T1000 (cell line): ENCODE results near the gene NIPAL3.
"Not testable (repeated sequence)": the region's sequence is repeated elsewhere in the genome, so short reads cannot be mapped to it uniquely, and the experiment has no call there.

ENCODE experiments used
- DNase-seq: peaks from one replicate; lab custom pipeline; 2025; ENCODE audit warnings: mixed read lengths; lab: John Stamatoyannopoulos, UW

NIPAL3 gene

DNA sequence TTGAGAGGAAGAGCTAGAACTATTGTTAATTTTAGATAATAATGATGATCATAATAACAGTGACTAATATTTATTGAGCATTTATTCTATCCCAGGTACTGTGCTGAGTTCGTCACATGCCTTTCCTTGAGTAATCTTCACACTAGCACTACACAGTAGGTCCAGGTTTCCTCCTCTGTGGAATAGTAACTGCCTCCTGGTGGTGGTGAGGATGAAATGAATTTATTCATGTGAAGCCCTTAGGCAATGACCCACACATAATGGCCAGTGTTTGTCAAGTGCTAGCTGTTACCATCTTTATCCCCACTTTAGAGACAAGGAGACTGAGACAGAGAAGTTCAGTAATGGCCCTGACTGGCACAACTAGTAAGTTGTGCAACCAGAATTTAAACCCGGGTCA, 5.9 kb downstream of the NIPAL3 start:
- DNase-seq = no peak

DNA sequence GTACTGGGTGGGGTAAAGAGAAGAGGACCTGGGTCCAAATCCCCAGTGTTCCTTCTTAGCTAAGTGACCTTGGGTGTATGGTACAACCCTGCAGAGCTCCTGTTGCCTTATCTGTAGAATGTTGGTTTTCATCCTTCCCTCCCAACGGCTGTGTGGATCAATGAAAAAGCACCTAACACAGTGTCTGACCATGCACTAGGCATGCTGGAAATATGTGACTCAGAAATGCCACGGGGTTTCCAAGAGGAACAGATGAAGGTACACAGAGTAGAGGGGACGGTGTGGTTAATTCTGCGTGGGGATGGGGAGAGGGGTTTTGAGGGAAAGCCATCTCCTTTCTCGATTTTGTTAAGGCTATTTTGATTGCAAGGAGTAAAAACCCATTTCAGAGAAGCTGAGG, 8.6 kb downstream of the NIPAL3 start:
- DNase-seq = no peak

DNA sequence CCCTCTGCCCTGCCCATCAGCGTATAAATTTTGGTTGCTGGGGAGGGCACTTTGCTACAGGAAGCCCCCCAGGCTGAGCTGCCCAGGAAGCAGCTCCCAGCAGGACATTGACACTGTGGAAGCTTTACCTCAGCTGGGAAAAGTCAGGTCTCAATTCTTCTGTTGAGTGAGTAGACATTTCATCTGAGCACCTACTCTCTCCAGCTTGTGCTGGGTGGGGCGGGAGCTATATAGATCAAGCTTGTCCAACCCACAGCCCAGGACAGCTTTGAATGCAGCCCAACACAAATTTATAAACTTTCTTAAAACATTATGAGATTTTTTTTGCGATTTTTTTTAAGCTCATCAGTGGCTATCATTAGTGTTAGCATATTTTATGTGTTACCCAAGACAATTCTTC, 9.4 kb downstream of the NIPAL3 start:
- DNase-seq = no peak

DNA sequence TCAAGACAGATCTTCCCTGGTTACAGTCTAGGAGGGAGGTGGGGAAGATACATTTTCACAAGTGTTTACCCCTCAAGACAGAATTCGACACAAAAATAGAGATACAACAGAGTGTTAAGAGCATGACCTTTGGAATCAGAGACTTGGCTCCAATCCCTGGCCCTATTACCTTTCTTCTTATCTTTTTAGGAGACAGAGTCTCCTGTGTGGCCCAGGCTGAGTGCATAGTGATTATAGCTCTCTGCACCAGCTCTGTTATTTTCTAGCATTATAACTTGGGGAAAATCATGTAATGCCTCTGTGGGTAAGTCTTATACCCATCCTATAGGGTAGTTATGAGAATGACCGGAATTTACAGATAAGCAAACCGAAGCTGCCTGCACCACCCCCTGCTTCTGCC, 9.8 kb downstream of the NIPAL3 start:
- DNase-seq = no peak

DNA sequence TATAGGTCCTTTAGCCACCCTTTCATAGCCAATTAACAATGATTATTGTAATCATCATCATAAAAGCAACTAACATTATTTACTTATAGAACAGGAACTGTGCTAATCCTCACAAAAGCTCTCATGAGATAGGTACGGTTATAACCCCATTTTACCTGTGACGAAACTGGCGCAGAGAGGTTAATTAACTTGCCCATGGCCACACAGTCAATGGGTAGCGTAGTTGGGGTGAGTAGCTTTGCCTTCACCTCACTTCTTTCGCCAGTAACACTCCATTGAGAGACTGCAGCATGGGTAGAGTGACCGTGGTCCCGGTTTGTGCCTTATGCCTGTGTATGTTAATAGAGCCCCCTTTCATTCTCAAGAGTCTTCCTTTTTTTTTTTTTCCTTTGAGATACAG, 10.3 kb downstream of the NIPAL3 start:
- no peak for DNase-seq

DNA sequence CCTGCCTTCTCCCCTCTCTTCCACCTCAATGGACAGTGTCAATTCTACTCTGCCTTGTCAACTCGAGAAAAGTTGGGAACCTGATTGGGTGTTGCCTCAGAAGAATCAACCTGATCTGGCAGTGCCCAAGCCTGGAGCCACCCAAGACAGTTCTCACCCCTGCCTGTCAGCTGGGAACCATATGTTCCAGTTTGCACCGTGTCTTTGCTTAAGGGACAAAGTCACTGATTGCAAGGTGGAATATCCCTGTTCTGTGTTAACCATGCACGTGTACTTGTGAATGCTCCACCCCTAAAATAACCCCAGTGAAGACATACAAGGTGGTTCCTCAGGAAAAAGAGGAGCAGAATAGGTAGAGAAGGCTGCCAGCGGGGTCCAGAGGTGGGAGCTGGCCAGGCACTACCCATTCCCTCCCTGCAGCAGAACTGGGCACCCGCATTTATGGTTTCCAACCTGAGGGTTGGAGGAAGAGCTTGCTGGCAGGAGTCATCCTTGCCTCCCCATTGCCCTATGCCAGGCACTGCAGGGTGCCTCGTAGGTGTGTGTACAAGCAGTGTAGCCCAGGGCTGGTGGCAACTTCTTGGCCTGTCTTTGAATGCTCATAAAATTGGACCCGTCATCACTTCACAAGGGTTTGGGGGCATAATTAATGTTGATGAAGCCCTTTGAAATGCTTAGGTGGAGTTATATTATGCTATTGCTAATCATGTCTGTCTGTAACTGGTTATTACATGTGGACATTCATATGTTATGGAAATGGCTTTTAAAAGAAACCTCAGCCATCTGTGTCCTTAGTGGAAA, 11.3 kb downstream of the NIPAL3 start:
- no peak for DNase-seq

DNA sequence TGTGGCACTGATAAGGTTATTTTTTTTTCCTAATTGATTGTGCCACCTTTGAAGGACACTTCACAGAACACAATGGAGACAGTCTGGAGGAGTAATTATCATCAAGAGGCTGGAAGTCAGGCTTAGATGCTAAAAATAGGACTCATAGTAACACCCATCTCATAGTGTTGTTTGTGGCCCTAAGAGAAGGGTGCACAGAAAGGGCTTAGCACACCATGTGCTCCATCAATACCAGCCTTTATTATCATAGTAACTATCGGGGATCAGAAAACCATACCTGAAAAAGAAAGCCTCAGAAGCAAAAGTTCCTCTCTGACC, 11.9 kb downstream of the NIPAL3 start:
- DNase-seq = no peak

DNA sequence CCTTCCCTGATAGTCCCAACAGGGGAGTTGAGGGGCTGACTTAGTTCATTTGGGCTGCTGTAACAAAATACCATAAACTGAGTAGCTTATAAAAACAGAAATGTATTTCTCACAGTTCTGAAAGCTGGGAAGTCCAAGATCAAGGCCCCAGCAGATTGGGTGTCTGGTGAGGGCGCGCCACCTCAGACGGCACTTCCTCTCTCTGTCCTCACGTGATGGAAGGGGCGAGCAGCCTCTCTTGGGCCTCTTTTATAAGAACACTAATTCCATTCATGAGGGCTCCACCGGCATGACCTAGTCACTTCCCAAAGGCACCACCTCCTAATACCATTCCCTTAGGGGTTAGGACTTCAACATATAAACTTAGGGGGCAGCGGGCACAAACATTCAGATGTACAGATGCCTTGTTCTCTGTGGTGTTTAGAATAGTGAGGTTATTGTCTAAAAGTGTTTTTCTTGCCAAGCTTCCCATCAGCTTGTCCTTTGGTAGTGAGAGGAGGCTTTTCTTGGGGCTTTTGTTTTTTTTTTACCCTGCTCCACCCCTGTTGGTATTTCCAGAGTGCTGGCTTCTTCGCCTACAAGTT, 20.3 kb downstream of the NIPAL3 start:
- no peak for DNase-seq

DNA sequence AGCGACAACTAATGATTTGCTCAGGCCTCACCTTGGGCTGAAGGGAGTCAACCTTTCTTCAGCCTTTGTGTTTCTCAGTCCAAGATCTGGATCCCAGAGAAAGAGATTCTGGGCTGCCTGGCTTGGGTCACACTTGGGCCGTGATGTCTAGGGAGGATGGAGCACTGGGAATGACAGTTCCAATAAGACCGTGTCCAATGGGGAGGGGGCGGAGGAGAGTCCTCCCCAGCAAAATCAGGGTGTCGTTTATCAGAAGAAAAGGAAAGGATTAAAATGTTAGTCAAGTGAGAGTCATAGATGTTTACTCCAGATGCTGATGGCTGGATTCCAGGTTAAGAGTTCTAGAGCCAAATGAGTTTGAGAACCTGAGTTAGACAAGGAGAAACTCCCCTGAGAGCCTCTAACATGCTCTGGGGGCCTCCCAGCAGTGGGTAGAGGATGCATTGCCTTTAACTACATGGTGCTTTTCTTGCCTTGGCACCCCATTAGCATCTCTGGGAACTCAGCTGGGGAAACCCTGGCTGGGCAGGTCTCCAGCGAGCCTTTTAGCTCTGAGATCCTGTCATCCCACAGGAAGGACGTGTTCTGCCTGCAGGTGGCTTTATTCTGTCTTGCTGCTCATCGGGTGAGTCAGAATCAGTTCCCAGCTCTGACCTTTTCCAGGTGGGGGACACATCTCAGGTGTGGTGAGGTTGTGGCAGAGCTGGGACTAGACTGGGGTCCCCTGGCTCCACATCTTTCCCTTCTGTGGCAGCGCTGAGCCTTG, 22.2 kb downstream of the NIPAL3 start:
- no peak for DNase-seq

DNA sequence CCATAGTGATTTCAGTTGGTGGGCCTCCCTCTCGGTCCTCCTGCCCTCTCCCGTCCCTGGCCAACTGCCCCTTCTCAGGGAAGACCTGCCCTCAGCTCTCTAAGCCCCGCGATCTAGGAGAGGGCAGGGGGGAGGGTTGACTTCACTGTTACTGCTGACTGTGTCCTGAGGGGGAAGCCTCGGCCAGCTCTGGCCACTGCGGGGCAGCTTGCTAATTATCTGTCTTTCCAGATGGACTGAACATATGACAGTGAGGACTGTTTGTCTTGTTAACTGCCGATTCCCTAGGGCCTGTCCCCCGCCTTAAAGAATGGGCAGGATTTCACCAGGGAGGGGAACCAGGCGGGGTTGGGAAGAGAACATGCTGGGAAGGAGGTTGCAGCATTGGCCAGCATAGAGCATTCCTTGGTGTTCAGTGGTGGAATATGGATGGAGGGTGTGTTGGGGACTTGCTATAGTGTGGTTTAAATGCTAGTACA, 22.9 kb downstream of the NIPAL3 start:
- no peak for DNase-seq

DNA sequence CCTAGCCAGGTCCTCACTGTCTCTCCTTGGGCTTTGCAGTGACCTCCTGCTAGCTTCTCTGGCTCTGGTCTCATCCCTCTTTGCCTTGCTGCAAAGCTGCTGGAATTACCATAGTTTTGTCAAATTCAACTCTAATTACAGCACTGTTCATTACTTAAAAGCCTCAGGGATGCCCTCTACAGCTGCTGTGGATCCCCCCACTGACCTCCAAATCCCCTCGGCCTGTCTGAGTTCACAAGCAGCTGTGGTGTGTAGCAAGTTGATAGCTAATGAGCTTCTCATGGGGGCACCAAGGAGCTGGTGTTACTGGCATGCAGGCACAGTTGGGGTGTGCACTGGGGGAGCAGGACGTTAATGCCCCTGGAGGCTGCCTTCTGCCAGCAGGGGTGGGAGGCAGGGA, 24.8 kb downstream of the NIPAL3 start:
- DNase-seq = no peak

DNA sequence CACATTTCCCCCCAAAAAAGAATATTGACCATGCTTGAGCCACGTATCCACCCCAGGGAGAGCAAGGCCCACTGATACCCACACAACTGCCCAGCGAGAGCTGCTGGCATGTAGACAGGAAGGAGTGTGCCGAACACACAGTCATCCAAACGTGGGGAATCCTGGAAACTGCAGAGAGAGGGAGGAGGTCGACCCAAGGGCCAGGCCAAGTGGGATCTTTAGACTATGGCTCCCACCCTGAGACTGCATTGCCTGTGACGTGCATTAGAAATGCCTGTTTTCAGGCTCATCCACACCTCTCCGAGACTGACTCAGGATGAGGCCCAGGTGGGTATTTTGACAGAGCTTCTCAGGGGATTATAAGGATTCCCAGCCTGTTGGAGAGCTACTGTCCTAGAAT, 25.9 kb downstream of the NIPAL3 start:
- no peak for DNase-seq

DNA sequence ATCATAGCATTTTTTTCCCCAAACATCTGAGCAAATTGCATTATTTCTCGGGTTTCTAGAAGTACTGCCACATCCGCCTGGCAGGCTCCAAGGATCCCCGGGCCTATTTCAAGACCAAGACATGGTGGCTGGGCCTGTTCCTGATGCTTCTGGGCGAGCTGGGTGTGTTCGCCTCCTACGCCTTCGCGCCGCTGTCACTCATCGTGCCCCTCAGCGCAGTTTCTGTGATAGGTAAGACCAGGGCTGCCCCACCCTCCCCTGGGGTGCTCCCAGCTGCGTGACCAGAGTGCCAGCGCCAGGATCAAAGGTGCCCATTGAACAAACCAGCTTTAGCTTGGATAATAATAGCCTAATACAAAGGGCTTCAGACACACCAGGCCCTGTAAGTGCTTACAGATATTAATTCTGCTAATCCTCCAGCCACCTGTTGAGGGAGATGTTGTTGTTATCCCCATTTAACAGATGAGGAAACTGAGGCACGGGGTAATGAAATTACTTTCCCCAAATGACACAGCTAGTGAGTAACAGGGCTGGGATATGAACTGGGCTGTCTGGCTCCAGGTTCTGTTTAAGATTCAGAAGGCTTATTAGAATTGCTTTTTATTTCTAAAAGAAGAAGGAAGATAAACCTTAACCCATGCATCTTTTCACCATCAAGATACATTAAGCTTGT, 26.5 kb downstream of the NIPAL3 start:
- no peak for DNase-seq

DNA sequence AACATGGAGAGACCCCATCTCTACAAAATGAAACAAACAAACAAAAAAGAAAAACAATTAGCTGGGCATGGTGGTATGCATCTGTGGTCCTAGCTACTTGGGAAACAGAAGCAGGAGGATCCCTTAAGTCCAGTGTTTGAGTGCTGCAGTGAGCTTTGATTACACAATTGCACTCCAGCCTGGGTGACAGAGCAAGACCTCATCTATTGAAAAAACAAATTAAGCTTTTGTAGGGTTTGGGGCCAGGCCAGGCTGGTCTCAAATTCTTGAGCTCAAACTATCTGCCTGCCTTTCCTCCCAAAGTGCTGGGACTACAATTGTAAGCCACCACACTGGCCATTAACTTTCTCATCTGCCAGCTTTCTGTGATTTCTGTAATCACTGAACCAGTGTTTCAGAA, 27.2 kb downstream of the NIPAL3 start:
- DNase-seq = no peak

DNA sequence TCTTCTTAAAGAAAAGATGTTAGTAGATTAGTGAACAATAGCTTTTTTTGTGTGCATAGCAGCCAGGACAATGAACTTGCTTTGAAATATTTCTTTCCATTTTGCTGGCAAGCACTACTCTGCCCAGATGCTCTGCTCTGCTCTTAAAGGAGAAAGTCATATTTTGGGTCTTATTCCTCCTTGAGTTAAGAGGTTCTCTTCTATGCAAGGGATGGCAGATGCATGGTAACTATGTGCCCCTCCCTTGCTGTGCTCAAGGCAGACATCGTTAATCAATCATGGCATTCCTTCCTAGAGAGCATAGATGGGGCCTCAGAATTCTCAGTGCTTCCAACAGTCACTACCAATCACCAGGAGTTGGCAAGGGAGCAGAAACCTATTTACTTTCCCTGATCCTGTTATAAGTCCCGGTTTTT, 27.6 kb downstream of the NIPAL3 start:
- no peak for DNase-seq

DNA sequence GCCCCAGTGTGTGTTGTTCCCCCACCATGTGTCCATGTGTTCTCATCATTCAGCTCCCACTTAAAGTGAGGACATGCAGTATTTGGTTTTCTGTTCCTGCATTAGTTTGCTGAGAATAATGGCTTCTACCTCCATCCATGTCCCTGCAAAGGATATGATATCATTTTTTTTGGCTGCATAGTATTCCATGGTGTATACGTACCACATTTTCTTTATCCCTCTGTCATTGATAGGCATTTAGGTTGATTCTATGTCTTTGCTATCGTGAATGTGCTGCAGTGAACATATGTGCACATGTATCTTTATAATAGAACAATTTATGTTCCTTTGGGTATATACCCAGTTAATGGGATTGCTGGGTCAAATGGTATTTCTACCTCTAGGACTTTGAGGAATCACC, 30.8 kb downstream of the NIPAL3 start:
- not testable (repeated sequence) for DNase-seq

DNA sequence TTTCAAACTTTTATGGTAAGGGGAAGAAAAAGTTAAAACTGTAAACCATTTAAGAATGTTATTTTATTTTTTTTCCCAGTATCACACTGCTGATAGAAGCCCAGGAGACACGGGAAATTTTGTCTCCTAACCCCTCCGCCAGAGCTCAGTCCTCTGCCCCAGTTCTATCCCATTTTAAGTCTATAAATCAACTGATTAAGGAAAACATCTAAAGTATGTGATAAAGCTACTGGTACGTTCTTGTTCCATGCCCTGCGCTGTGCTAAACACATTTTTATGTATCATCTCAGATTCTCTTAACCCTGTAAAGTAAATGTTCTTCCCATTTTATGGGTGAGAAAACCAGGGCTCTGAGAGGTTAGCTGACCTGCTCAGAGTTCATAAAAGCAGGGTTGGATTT, 34.7 kb downstream of the NIPAL3 start:
- no peak for DNase-seq

DNA sequence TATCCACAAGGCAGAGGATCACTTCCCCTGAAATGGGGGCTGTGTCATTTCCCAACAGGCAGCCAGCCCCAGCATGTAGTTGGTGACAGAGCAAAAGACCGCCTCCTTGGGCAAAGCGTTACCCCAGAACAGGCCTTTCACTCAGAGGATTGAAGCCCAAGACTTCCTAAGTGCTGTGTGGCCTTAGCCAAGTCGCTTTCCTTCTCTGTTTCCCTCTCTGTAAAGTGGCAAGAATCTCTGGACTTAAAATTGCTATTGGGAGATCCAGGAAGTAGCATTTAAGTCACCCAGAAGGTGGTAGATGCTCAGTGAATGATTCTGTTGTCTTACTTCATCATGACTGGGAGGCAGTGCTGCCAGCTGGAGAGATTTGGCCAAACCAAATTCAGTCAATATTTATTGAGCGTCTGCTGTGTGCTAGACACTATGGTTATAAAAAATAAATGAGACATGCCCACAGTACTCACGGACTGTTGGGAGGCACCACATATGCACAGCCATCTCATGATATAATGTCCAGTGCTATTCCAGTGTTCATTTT, 35.3 kb downstream of the NIPAL3 start:
- no peak for DNase-seq

DNA sequence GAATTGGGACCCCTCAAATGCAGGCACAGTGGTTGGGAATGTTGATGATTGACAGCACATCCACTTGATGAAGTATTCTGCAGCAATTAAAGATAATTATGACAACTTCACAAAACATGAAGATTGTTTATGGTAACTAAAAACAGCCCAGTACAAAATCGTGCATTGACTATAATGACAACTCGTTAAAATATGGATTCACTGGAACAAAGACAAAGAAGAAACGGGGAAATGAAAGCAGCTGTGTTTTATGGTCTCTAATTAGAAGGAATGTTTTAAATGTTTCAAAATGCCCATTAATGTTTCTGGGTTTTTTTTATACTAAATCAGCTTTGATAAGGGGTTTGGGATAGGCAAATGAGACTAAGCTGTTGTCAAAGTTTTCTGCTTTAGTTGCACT, 36.1 kb downstream of the NIPAL3 start:
- no peak for DNase-seq

DNA sequence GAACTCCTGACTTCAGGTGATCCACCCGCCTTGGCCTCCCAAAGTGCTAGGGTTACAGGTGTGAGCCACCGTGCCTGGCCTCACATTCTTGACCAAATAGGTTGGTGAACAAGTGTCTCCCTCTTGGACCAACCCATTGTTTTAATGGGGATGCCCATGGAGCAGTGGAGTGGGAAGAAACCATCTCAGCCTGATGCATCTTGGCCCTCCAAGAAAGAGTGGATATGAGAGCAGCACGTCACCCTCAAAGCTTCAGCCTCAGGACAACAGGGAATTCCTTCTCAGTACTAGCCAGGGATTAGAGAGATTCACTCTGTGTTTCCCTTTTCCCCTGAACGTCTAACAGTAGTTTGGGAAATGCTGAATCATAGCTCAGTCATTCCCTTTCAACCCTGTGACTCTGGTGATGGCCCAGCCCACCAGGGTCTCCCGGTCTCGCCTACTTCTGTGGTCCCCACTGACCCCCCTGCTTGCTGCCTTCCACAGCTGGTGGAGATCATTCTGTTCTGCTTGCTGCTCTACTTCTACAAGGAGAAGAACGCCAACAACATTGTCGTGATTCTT, 37.4 kb downstream of the NIPAL3 start:
- DNase-seq = no peak

DNA sequence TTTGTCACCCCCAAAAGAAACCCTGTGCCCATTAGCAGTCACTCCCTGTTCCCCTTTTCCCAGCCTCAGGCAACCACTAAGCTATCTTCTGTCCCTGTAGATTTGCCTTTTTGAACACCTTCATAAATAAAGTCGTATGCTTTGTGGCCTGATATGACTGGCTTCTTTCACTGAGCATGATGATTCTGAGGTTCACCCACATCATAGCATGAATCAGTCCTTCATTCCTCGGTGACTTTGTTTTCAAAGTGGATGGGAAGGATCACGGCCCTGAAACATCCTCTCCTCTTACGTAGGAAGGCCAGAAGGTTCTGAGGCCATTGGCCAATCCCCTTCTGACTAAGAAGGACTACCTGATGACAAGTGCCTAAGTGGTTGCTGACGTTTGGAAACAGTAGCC, 39.1 kb downstream of the NIPAL3 start:
- DNase-seq = no peak

DNA sequence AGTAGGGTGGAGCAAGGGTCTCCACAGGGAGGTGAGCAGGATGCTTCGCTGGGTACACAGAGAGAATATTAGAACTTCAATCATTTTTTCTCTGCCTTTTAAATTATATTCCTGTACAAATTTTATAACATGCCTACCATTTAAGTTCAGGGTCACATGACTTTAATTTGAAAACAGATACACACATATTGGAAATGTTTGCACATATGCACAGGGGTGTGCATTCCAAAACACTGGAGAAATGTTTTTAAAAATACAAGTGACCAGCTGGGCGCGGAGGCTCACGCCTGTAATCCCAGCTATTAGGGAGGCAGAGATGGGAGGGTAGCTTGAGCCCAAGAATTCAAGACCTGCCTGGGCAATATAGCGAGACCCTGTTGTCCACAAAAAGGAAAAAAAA, 39.7 kb downstream of the NIPAL3 start:
- no peak for DNase-seq
